ENCODE data around the gene BCL6B.

DNA sequence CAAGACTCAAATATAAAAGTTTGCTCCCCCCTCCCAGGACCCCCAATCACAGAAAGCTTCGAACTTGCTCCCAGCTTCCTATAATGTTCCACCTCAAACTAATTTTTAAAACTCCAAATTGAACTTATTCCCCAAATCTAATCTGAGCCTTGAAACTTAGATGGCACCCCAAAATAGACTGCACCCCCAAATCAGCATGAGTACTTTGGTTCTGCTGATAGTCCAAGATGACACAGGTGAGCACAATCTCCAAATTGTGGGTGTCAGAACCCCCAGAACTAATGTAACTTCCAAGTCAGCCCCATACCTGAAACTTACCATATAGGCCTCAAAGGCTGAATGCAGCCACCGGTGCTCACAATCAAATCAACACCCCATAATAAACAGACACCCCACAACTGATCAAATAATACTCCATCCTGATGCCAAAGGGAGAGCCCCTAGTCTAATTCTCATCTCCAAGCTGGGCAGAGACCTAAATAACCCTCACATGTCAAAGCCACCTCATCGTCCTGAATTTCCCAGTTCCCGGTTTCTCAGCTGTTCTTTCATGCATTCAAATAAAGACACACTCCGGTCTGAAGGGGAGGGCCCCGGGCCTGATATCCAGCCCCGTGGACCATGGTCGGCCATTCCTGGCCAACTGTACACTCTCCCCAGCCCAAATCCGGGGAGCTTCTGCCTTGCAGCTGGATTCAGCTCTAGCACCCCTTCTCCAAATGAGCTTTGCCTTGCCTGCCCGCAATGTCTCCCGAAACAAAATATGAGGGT, 1.8 kb upstream of the BCL6B start:
- TF ChIP-seq, protein P1, sequence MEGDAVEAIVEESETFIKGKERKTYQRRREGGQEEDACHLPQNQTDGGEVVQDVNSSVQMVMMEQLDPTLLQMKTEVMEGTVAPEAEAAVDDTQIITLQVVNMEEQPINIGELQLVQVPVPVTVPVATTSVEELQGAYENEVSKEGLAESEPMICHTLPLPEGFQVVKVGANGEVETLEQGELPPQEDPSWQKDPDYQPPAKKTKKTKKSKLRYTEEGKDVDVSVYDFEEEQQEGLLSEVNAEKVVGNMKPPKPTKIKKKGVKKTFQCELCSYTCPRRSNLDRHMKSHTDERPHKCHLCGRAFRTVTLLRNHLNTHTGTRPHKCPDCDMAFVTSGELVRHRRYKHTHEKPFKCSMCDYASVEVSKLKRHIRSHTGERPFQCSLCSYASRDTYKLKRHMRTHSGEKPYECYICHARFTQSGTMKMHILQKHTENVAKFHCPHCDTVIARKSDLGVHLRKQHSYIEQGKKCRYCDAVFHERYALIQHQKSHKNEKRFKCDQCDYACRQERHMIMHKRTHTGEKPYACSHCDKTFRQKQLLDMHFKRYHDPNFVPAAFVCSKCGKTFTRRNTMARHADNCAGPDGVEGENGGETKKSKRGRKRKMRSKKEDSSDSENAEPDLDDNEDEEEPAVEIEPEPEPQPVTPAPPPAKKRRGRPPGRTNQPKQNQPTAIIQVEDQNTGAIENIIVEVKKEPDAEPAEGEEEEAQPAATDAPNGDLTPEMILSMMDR (conservative IDR thresholded peaks at IDR 0.05; ENCODE audit: low read depth, low read length): no peak
- no peak for TF ChIP-seq EZH2 (IDR thresholded peaks at IDR 0.05; ENCODE audit: borderline replicate concordance, low read depth, low read length, poor library complexity, severe bottlenecking)

Data from A673 (cell line).